Measurements from ENCODE around the gene NAXD.

- TF ChIP-seq, protein P1, sequence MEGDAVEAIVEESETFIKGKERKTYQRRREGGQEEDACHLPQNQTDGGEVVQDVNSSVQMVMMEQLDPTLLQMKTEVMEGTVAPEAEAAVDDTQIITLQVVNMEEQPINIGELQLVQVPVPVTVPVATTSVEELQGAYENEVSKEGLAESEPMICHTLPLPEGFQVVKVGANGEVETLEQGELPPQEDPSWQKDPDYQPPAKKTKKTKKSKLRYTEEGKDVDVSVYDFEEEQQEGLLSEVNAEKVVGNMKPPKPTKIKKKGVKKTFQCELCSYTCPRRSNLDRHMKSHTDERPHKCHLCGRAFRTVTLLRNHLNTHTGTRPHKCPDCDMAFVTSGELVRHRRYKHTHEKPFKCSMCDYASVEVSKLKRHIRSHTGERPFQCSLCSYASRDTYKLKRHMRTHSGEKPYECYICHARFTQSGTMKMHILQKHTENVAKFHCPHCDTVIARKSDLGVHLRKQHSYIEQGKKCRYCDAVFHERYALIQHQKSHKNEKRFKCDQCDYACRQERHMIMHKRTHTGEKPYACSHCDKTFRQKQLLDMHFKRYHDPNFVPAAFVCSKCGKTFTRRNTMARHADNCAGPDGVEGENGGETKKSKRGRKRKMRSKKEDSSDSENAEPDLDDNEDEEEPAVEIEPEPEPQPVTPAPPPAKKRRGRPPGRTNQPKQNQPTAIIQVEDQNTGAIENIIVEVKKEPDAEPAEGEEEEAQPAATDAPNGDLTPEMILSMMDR (conservative IDR thresholded peaks at IDR 0.05; ENCODE audit: low read length), result no peak
- TF ChIP-seq EZH2phosphoT487 (IDR thresholded peaks at IDR 0.05; ENCODE audit: borderline replicate concordance, low read depth, low read length), result no peak
These were observed 69.2 kb downstream of the NAXD start for GRCh38 chr13:110684388-110685056.
